HepG2 (cell line): ENCODE results near the gene CXADR. TPM values are rescaled to one million over a fixed set of nuclear protein-coding genes. Genes with fewer than 3 reads are reported as not detected.

Experiments used
- ATAC-seq: fragments of 200-7000 bp; cut with Tn5 transposase; 3 replicates; pipeline ENCODE4 v1.9.1; 2020; ENCODE audit warnings: mild to moderate bottlenecking, moderate library complexity
- BruUV-seq: library from RNA; stranded (reverse); fragments of 400-500 nt; replicated peaks from 2 replicates; lab custom pipeline; 2021; lab: Mats Ljungman, UMichigan
- CTCF ChIA-PET: fragments of 300-600 bp; formaldehyde crosslinking; extraction: SDS; loops from one replicate; lab custom pipeline; 2021; ENCODE audit warnings: low total read pairs, inconsistent platforms, low intra/inter-chr PET ratio; lab: Yijun Ruan, JAX
- POLR2A ChIA-PET: fragments of 350-600 bp; sonication (Branson Sonifier 250); formaldehyde crosslinking; loops from one replicate; lab custom pipeline; 2020; ENCODE audit warnings: antibody characterized with exemption, inconsistent platforms; lab: Yijun Ruan, JAX
- DNase-seq: peaks from one replicate; pipeline ENCODE4 v3.0.0-alpha.2; 2015; ENCODE audit warnings: low spot score
- FAIRE-seq: peaks from 3 replicates; lab custom pipeline; 2011; peaks lifted over from hg19 to GRCh38; lab: Jason Lieb, UNC
- H2AFZ ChIP-seq: one replicate; pipeline ENCODE4 v1.6.1; 2011; ENCODE audit warnings: low read length, inconsistent platforms
- H3K27ac ChIP-seq: fragments of 300-600 bp; 3 replicates; pipeline ENCODE4 v1.8.0; 2011; ENCODE audit warnings: mixed run types, mild to moderate bottlenecking, mixed read lengths, low read length, inconsistent platforms; ENCODE audit not compliant: insufficient read depth; ENCODE audit errors: extremely low read length
- H3K27me3 ChIP-seq, 2 experiments: fragments of 200-600 bp in 1 of 2; 2 replicates in 1 of 2; 3 replicates in 1 of 2; pipeline versions ENCODE4 v1.6.0 to v1.8.0; 2011; ENCODE audit warnings: low read length in 2 of 2, mild to moderate bottlenecking in 2 of 2, moderate library complexity in 2 of 2, inconsistent platforms in 1 of 2; ENCODE audit not compliant: insufficient read depth in 2 of 2, control insufficient read depth in 1 of 2
- H3K36me3 ChIP-seq, 2 experiments: fragments of 200-600 bp in 1 of 2; replicated peaks in 1 of 2; 2 replicates in 1 of 2; 3 replicates in 1 of 2; pipeline versions ENCODE4 v1.5.1 to v1.8.0; 2011; ENCODE audit warnings: low read length in 2 of 2, inconsistent platforms in 1 of 2; ENCODE audit not compliant: insufficient read depth in 2 of 2, control insufficient read depth in 1 of 2
- H3K4me1 ChIP-seq: 2 replicates; pipeline ENCODE4 v1.5.1; 2012; ENCODE audit warnings: low read length, inconsistent platforms; ENCODE audit not compliant: insufficient read depth
- H3K4me2 ChIP-seq: 2 replicates; pipeline ENCODE4 v1.6.0; 2011; ENCODE audit warnings: low read depth, low read length, inconsistent platforms
- H3K4me3 ChIP-seq, 3 experiments: fragments of 200-600 bp in 1 of 3; sonication (generic), shearing (Covaris generic) in 1 of 3; replicated peaks in 1 of 3; 2 replicates each; pipeline ENCODE4 v1.5.1; 2011 to 2016; ENCODE audit warnings: low read length in 3 of 3, inconsistent platforms in 2 of 3, low read depth in 2 of 3, mild to moderate bottlenecking in 2 of 3, control low read depth in 1 of 3, mixed read lengths in 1 of 3; ENCODE audit not compliant: insufficient read depth in 1 of 3
- H3K79me2 ChIP-seq: one replicate; pipeline ENCODE4 v1.6.1; 2011; ENCODE audit warnings: low read length, inconsistent platforms; ENCODE audit not compliant: insufficient read depth
- H3K9ac ChIP-seq: 2 replicates; pipeline ENCODE4 v1.6.0; 2011; ENCODE audit warnings: mild to moderate bottlenecking, low read depth, low read length, inconsistent platforms; ENCODE audit not compliant: insufficient read depth
- H3K9me3 ChIP-seq: 2 replicates; pipeline ENCODE4 v1.5.1; 2012; ENCODE audit warnings: mild to moderate bottlenecking, low read length
- H4K20me1 ChIP-seq: 2 replicates; pipeline ENCODE4 v1.6.0; 2011; ENCODE audit warnings: inconsistent platforms, mild to moderate bottlenecking, low read length, moderate library complexity; ENCODE audit not compliant: insufficient read depth
- BORCS8-MEF2B ChIP-seq: sonication (generic); formaldehyde crosslinking; IDR thresholded peaks from 2 replicates; pipeline ENCODE4 v1.8.0; 2022; ENCODE audit warnings: mild to moderate bottlenecking, missing genetic modification reagents
- ELF3 ChIP-seq: IDR thresholded peaks from 2 replicates; pipeline ENCODE4 v1.6.1; 2016; ENCODE audit warnings: missing genetic modification reagents, missing compliant biosample characterization
- FOXK1 ChIP-seq: sonication (generic); formaldehyde crosslinking; IDR thresholded peaks from 2 replicates; pipeline ENCODE4 v1.4.0; 2020; ENCODE audit warnings: low read depth, missing genetic modification reagents, borderline replicate concordance
- MED1 ChIP-seq: sonication (generic); formaldehyde crosslinking; IDR thresholded peaks from 2 replicates; pipeline ENCODE4 v1.4.0; 2020; ENCODE audit warnings: missing genetic modification reagents
- NR2F1 ChIP-seq, 2 experiments: fragments of 450-650 bp in 1 of 2; formaldehyde crosslinking in 1 of 2; IDR thresholded peaks; 2 replicates each; pipeline versions ENCODE4 v1.5.0 to v1.6.1; 2016 to 2020; ENCODE audit warnings: mild to moderate bottlenecking in 1 of 2, missing compliant biosample characterization in 1 of 2, missing genetic modification reagents in 1 of 2, moderate library complexity in 1 of 2
- ZBTB20 ChIP-seq: sonication (generic); formaldehyde crosslinking; IDR thresholded peaks from 2 replicates; pipeline ENCODE4 v1.8.1; 2023; ENCODE audit warnings: missing genetic modification reagents, low read depth, mild to moderate bottlenecking, borderline replicate concordance
- ZC3H4 ChIP-seq: sonication (generic); formaldehyde crosslinking; IDR thresholded peaks from 2 replicates; pipeline ENCODE4 v1.4.0; 2020; ENCODE audit warnings: missing genetic modification reagents, borderline replicate concordance
- ZMYM2 ChIP-seq: sonication (generic); formaldehyde crosslinking; IDR thresholded peaks from 2 replicates; pipeline ENCODE4 v1.8.0; 2022; ENCODE audit warnings: mild to moderate bottlenecking, missing genetic modification reagents
- ZNF652 ChIP-seq: IDR thresholded peaks from 2 replicates; pipeline ENCODE4 v1.6.1; 2016; ENCODE audit warnings: low read depth, borderline replicate concordance
- ZNF782 ChIP-seq: sonication (generic); formaldehyde crosslinking; IDR thresholded peaks from 2 replicates; pipeline ENCODE4 v1.4.0; 2020; ENCODE audit warnings: missing genetic modification reagents, mild to moderate bottlenecking, borderline replicate concordance
- ZSCAN29 ChIP-seq: sonication (generic); formaldehyde crosslinking; conservative IDR thresholded peaks from 2 replicates; pipeline ENCODE4 v1.4.0; 2020; ENCODE audit warnings: mild to moderate bottlenecking, missing genetic modification reagents
- ZZZ3 ChIP-seq: sonication (generic); formaldehyde crosslinking; IDR thresholded peaks from 2 replicates; pipeline ENCODE4 v1.4.0; 2020; ENCODE audit warnings: missing genetic modification reagents, mild to moderate bottlenecking, borderline replicate concordance
- WGBS: methylation state at CpG from one replicate; pipeline ENCODE4 v1.1.6; 2017; ENCODE audit warnings: low lambda C conversion rate; 5-methylcytosine and 5-hydroxymethylcytosine counted together
- in situ Hi-C: cut with HindIII; loops from 2 replicates; pipeline ENCODE4 v1.10.0; 2017; ENCODE audit warnings: low pct_unique_long_range_greater_than_20kb; ENCODE audit not compliant: extremely low pct_ligation_motif_present
- intact Hi-C: fragments of 100-400 bp; cut with micrococcal nuclease; formaldehyde crosslinking; loops from one replicate; pipeline ENCODE4 v1.10.0; 2022; ENCODE audit not compliant: unreplicated experiment
- polyA plus RNA-seq, 8 experiments: library from polyadenylated mRNA; depleted of rRNA in 3 of 8; stranded (reverse) in 7 of 8; unstranded in 1 of 8; fragments of >200 nt; fragmentation: Illumina TruSeq in 4 of 8; extraction: Trizol in 4 of 8; gene quantifications; 2 replicates each; pipeline versions ENCODE4 v1.2.1 to v1.2.3, GENCODE V29; 2011 to 2016; ENCODE audit warnings: low read depth in 4 of 8, missing spikeins in 1 of 8, mixed read lengths in 1 of 8; ENCODE audit not compliant: insufficient read depth in 1 of 8
- total RNA-seq, 5 experiments: library from RNA; depleted of rRNA; stranded (reverse); fragments of >200 nt; fragmentation: Illumina TruSeq; extraction: Trizol; gene quantifications; 2 replicates each; pipeline ENCODE4 v1.2.3, GENCODE V29; 2016; ENCODE audit warnings: low read depth in 1 of 5
- TF ChIP-seq, protein P1 (sequence below): sonication (generic); formaldehyde crosslinking; IDR thresholded peaks from 2 replicates; pipeline ENCODE4 v1.5.0; 2020; ENCODE audit warnings: missing genetic modification reagents, mild to moderate bottlenecking, borderline replicate concordance
- TF ChIP-seq, protein P2 (sequence below): sonication (generic); formaldehyde crosslinking; IDR thresholded peaks from 2 replicates; pipeline ENCODE4 v1.8.1; 2023; ENCODE audit warnings: missing genetic modification reagents, inconsistent platforms, borderline replicate concordance
- TF ChIP-seq, protein P3 (sequence below): IDR thresholded peaks from 2 replicates; pipeline ENCODE4 v1.6.1; 2016
- TF ChIP-seq, protein P4 (sequence below): sonication (generic); formaldehyde crosslinking; IDR thresholded peaks from 2 replicates; pipeline ENCODE4 v1.5.1; 2020; ENCODE audit warnings: missing genetic modification reagents, mild to moderate bottlenecking, borderline replicate concordance
- TF ChIP-seq, protein P5 (sequence below): IDR thresholded peaks from 2 replicates; pipeline ENCODE4 v1.6.1; 2012; ENCODE audit warnings: low read depth, low read length, improper control_type of control experiment

The CXADR gene
- total and polyA plus RNA-seq, 2 of the 13 experiments (the other 11 are each of a cell fraction or from before 2014, with no cell fraction given) = 86.8 to 110 TPM

DNA sequence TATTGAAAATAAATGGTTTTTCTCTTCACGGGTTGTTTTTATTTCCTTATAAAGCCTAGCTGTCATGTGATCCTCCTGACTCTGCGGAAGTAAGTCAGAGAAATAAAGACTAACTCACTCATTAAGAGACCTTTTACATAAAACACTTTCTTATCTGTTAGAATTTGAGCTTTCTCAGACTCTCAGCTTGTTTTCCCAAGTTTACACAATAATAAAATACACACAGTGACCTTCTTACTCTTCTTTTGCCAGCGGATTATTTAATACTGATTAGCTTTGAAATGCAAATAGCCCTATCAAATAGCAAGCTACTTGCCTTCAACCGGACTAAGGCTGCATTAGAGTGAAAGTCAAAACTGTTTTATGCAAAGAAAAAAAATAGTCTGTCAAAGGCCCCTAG lies 45.5 kb upstream of the CXADR start:
- Histone ChIP-seq H3K4me2 (peak overlapping the region; percentile 78), H3K27me3 (no peaks in the 10 kb centered on the region), H3K36me3 (no peaks in the 10 kb centered on the region), H2AFZ (no peak overlapping the region), H3K9ac (peak overlapping the region; percentile 74), H4K20me1 (no peaks in the 10 kb centered on the region), H3K9me3 (no peaks in the 10 kb centered on the region), H3K27ac (peak overlapping the region; percentile 87), H3K4me3 (peak overlapping the region; percentile 33 to 67 (median 58); a peak in 4 of 6 replicates), H3K79me2 (no peaks in the 10 kb centered on the region), H3K4me1 (peaks cover 78% of the 10 kb centered on the region)
- BruUV-seq = TSS peak; percentile 42
- WGBS = 7% methylated on average over 4 of the region's 4 CpGs
- FAIRE-seq (no peak), DNase-seq (peak; percentile 27), ATAC-seq (no peak; the same call in 2 of the 3 replicates)
- intact Hi-C loops = no loop called here
- in situ Hi-C loops = no loop called here
- ChIA-PET CTCF (no interaction called here), POLR2A (interaction anchor here (1.0 to 2.0 kb wide), 3 partner anchors 13 to 44 kb away, joined by 5 to 13 read pairs (median 5); no protein-coding TSS in a partner anchor)
- TF ChIP-seq NR2F1 (CRISPR knock-in tag; IDR thresholded peaks at IDR 0.05) (no peak), ZNF652 (CRISPR knock-in tag) (no peak), ZBTB20 (CRISPR knock-in tag) (no peak), ZSCAN29 (no peak), ZC3H4 (CRISPR knock-in tag) (no peak), MED1 (CRISPR knock-in tag) (no peak), BORCS8-MEF2B (CRISPR knock-in tag) (no peak), ZZZ3 (no peak), ZNF782 (CRISPR knock-in tag) (no peak), FOXK1 (CRISPR knock-in tag) (no peak), ELF3 (CRISPR knock-in tag) (peak; percentile 28; the same call in 1 of the 2 replicates), ZMYM2 (CRISPR knock-in tag) (no peak)
- TF ChIP-seq, protein P1, sequence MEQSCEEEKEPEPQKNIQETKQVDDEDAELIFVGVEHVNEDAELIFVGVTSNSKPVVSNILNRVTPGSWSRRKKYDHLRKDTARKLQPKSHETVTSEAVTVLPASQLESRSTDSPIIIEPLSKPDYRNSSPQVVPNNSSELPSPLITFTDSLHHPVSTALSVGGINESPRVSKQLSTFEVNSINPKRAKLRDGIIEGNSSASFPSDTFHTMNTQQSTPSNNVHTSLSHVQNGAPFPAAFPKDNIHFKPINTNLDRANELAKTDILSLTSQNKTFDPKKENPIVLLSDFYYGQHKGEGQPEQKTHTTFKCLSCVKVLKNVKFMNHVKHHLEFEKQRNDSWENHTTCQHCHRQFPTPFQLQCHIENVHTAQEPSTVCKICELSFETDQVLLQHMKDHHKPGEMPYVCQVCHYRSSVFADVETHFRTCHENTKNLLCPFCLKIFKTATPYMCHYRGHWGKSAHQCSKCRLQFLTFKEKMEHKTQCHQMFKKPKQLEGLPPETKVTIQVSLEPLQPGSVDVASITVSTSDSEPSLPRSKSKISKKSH (CRISPR knock-in tag) = no peak
- TF ChIP-seq, protein P2, sequence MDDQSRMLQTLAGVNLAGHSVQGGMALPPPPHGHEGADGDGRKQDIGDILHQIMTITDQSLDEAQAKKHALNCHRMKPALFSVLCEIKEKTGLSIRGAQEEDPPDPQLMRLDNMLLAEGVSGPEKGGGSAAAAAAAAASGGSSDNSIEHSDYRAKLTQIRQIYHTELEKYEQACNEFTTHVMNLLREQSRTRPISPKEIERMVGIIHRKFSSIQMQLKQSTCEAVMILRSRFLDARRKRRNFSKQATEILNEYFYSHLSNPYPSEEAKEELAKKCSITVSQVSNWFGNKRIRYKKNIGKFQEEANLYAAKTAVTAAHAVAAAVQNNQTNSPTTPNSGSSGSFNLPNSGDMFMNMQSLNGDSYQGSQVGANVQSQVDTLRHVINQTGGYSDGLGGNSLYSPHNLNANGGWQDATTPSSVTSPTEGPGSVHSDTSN = no peak
- TF ChIP-seq, protein P3, sequence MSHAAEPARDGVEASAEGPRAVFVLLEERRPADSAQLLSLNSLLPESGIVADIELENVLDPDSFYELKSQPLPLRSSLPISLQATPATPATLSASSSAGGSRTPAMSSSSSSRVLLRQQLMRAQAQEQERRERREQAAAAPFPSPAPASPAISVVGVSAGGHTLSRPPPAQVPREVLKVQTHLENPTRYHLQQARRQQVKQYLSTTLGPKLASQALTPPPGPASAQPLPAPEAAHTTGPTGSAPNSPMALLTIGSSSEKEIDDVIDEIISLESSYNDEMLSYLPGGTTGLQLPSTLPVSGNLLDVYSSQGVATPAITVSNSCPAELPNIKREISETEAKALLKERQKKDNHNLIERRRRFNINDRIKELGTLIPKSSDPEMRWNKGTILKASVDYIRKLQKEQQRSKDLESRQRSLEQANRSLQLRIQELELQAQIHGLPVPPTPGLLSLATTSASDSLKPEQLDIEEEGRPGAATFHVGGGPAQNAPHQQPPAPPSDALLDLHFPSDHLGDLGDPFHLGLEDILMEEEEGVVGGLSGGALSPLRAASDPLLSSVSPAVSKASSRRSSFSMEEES (CRISPR knock-in tag) = peak; percentile 31; the same call in 1 of the 2 replicates
- TF ChIP-seq, protein P4, sequence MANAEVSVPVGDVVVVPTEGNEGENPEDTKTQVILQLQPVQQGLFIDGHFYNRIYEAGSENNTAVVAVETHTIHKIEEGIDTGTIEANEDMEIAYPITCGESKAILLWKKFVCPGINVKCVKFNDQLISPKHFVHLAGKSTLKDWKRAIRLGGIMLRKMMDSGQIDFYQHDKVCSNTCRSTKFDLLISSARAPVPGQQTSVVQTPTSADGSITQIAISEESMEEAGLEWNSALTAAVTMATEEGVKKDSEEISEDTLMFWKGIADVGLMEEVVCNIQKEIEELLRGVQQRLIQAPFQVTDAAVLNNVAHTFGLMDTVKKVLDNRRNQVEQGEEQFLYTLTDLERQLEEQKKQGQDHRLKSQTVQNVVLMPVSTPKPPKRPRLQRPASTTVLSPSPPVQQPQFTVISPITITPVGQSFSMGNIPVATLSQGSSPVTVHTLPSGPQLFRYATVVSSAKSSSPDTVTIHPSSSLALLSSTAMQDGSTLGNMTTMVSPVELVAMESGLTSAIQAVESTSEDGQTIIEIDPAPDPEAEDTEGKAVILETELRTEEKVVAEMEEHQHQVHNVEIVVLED (CRISPR knock-in tag) = no peak
- TF ChIP-seq, protein P5, sequence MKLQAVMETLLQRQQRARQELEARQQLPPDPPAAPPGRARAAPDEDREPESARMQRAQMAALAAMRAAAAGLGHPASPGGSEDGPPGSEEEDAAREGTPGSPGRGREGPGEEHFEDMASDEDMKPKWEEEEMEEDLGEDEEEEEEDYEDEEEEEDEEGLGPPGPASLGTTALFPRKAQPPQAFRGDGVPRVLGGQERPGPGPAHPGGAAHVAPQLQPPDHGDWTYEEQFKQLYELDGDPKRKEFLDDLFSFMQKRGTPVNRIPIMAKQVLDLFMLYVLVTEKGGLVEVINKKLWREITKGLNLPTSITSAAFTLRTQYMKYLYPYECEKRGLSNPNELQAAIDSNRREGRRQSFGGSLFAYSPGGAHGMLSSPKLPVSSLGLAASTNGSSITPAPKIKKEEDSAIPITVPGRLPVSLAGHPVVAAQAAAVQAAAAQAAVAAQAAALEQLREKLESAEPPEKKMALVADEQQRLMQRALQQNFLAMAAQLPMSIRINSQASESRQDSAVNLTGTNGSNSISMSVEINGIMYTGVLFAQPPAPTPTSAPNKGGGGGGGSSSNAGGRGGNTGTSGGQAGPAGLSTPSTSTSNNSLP = peak; percentile 47; the same call in 1 of the 2 replicates
